ENCODE measurements around the gene BLNK. TPM values are rescaled to one million over a fixed set of nuclear protein-coding genes. Genes with fewer than 3 reads are reported as not detected.

BLNK gene
- total RNA-seq (10 to 100 TPM in 1 of 9 donors, 1 to 10 TPM in 3, under 1 TPM in 4, not detected in 1; 0.25 to 11.1 (median 1.0) TPM), polyA plus RNA-seq (under 1 TPM; 0.33 to 0.80 TPM)
- long read RNA-seq, donor 1 = 0 reads
- long read RNA-seq, donor 2 = 0 reads
- long read RNA-seq, donor 3 = 0 reads

GRCh38 chr10:96271016-96271815, at the start of gene BLNK:
TSS of gene BLNK (minus strand) at chr10:96271569. CDS start at chr10:96271398, 171 bp downstream.
- Histone ChIP-seq H3K4me1 (peaks cover 0 to 26% (median under 1%) of the 10 kb centered on the region in 12 donors), H3K9me3 (no peaks in the 10 kb centered on the region), H3K4me3 (peak within 1 kb of the TSS in 6 of 12 donors; percentile 8 to 44 (median 32)), H3K36me3 (no peaks in the 10 kb centered on the region), H3K27me3 (peaks cover 0 to 4% (median 0%) of the 10 kb centered on the region in 9 donors), H3K27ac (peak within 1 kb of the TSS in 3 of 12 donors; percentile 26 to 83 (median 43))
- TF ChIP-seq POLR2A (IDR thresholded peaks at IDR 0.05) (no peak), CTCF (IDR thresholded peaks at IDR 0.05) (no peak)
- 43 to 52% (median 47%) methylated on average over 6 of the region's 6 CpGs for WGBS, 4 donors
- intact Hi-C loops (cut with DNase I) = no loop called here
- ATAC-seq (peak; percentile 45 to 78 (median 63)), DNase-seq (peak in 4 of 5 donors; percentile 32 to 64 (median 42))

GRCh38 chr10:96319754-96320474, 48.5 kb upstream of the BLNK start:
- H3K9me3 ChIP-seq = no peaks in the 10 kb centered on the region
- H3K4me3 ChIP-seq = no peak overlapping the region
- 38 to 51% (median 41%) methylated on average over 3 of the region's 3 CpGs for WGBS, 4 donors
- H3K27me3 ChIP-seq = peaks cover 0 to 38% (median 0%) of the 10 kb centered on the region in 9 donors
- no peaks in the 10 kb centered on the region for H3K36me3 ChIP-seq
- no peak for ATAC-seq
- no peak for DNase-seq
- intact Hi-C loops (cut with DNase I) = no loop called here
- H3K4me1 ChIP-seq = no peaks in the 10 kb centered on the region
- no peak overlapping the region for H3K27ac ChIP-seq
- no peak for TF ChIP-seq CTCF (IDR thresholded peaks at IDR 0.05)

GRCh38 chr10:96317067-96317833, 45.9 kb upstream of the BLNK start:
- Histone ChIP-seq H3K9me3 (no peaks in the 10 kb centered on the region), H3K36me3 (no peaks in the 10 kb centered on the region), H3K27ac (no peak overlapping the region), H3K4me1 (no peaks in the 10 kb centered on the region), H3K4me3 (no peak overlapping the region), H3K27me3 (peaks cover 0 to 27% (median 0%) of the 10 kb centered on the region in 9 donors)
- ATAC-seq (no peak), DNase-seq (no peak)
- intact Hi-C loops (cut with DNase I) = no loop called here
- 75 to 80% (median 79%) methylated on average over 4 of the region's 4 CpGs for WGBS, 4 donors
- TF ChIP-seq POLR2A (IDR thresholded peaks at IDR 0.05) (no peak), CTCF (IDR thresholded peaks at IDR 0.05) (no peak)
